H9 (cell line): ENCODE data around the gene SCN5A. TPM values are rescaled to one million over a fixed set of nuclear protein-coding genes. Genes with fewer than 3 reads are reported as not detected.

ENCODE experiments used
- DNase-seq: peaks from one replicate; pipeline ENCODE4 v3.0.0-alpha.2; 2017
- H2AFZ ChIP-seq: one replicate; pipeline ENCODE4 v1.6.1; 2013; ENCODE audit warnings: mild to moderate bottlenecking, low read length, control low read depth, moderate library complexity
- H2AK5ac ChIP-seq: 2 replicates; pipeline ENCODE4 v1.6.1; 2013; ENCODE audit warnings: low read length, control low read depth, mixed read lengths; ENCODE audit not compliant: insufficient read length
- H2BK120ac ChIP-seq: one replicate; pipeline ENCODE4 v1.6.1; 2013; ENCODE audit warnings: low read depth, mild to moderate bottlenecking, low read length, control low read depth, inconsistent platforms; ENCODE audit not compliant: poor library complexity, severe bottlenecking
- H2BK12ac ChIP-seq: 2 replicates; pipeline ENCODE4 v1.6.1; 2013; ENCODE audit warnings: low read length, control low read depth, mixed read lengths, low read depth; ENCODE audit not compliant: insufficient read length
- H2BK15ac ChIP-seq: 2 replicates; pipeline ENCODE4 v1.6.1; 2013; ENCODE audit warnings: low read depth, low read length, control low read depth
- H2BK20ac ChIP-seq: one replicate; pipeline ENCODE4 v1.6.1; 2013; ENCODE audit warnings: low read depth, mild to moderate bottlenecking, low read length, control low read depth, inconsistent platforms; ENCODE audit not compliant: poor library complexity, severe bottlenecking
- H2BK5ac ChIP-seq: 2 replicates; pipeline ENCODE4 v1.6.1; 2013; ENCODE audit warnings: low read length, control low read depth, mixed read lengths; ENCODE audit not compliant: insufficient read length
- H3K14ac ChIP-seq: 2 replicates; pipeline ENCODE4 v1.6.1; 2013; ENCODE audit warnings: low read length, control low read depth; ENCODE audit not compliant: insufficient read depth
- H3K18ac ChIP-seq: 2 replicates; pipeline ENCODE4 v1.6.1; 2013; ENCODE audit warnings: low read depth, mild to moderate bottlenecking, mixed read lengths, low read length, control low read depth; ENCODE audit not compliant: insufficient read length
- H3K23ac ChIP-seq: 2 replicates; pipeline ENCODE4 v1.6.1; 2013; ENCODE audit warnings: low read length, control low read depth, mixed read lengths, low read depth; ENCODE audit not compliant: insufficient read length
- H3K23me2 ChIP-seq: 2 replicates; pipeline ENCODE4 v1.6.1; 2013; ENCODE audit warnings: low read depth, mild to moderate bottlenecking, mixed read lengths, low read length, control low read depth; ENCODE audit not compliant: insufficient read length, poor library complexity, severe bottlenecking
- H3K27ac ChIP-seq: 2 replicates; pipeline ENCODE4 v1.5.1; 2013; ENCODE audit warnings: low read length, control low read depth, mixed read lengths, low read depth; ENCODE audit not compliant: insufficient read length
- H3K27me3 ChIP-seq: 2 replicates; pipeline ENCODE4 v1.6.1; 2013; ENCODE audit warnings: low read length, control low read depth, inconsistent platforms; ENCODE audit not compliant: insufficient read depth
- H3K4ac ChIP-seq: 2 replicates; pipeline ENCODE4 v1.6.1; 2013; ENCODE audit warnings: low read depth, mild to moderate bottlenecking, control low read depth, inconsistent platforms, low read length, moderate library complexity
- H3K4me1 ChIP-seq: 2 replicates; pipeline ENCODE4 v1.6.1; 2013; ENCODE audit warnings: low read length, control low read depth, inconsistent platforms; ENCODE audit not compliant: insufficient read depth
- H3K4me2 ChIP-seq: 2 replicates; pipeline ENCODE4 v1.6.1; 2013; ENCODE audit warnings: low read length, control low read depth, mixed read lengths; ENCODE audit not compliant: insufficient read length, insufficient read depth
- H3K56ac ChIP-seq: 2 replicates; pipeline ENCODE4 v1.6.1; 2013; ENCODE audit warnings: low read depth, mild to moderate bottlenecking, mixed read lengths, low read length, control low read depth; ENCODE audit not compliant: insufficient read length
- H3K79me1 ChIP-seq: 2 replicates; pipeline ENCODE4 v1.6.1; 2013; ENCODE audit warnings: low read depth, mild to moderate bottlenecking, moderate library complexity, low read length, control low read depth, inconsistent platforms; ENCODE audit not compliant: insufficient read depth, poor library complexity, severe bottlenecking
- H3K79me2 ChIP-seq: 2 replicates; pipeline ENCODE4 v1.6.1; 2013; ENCODE audit warnings: low read length, control low read depth, inconsistent platforms; ENCODE audit not compliant: insufficient read depth
- H3K9ac ChIP-seq: 2 replicates; pipeline ENCODE4 v1.6.1; 2013; ENCODE audit warnings: low read length, control low read depth, mixed read lengths; ENCODE audit not compliant: insufficient read length; ENCODE audit errors: extremely low read depth
- H3K9me3 ChIP-seq: one replicate; pipeline ENCODE4 v1.6.1; 2013; ENCODE audit warnings: low read depth, low read length, inconsistent platforms; ENCODE audit not compliant: control insufficient read depth
- H3T11ph ChIP-seq: one replicate; pipeline ENCODE4 v1.6.1; 2013; ENCODE audit warnings: mild to moderate bottlenecking, low read length, control low read depth, inconsistent platforms
- H4K20me1 ChIP-seq: one replicate; pipeline ENCODE4 v1.6.1; 2013; ENCODE audit not compliant: control insufficient read depth, insufficient read length, insufficient read depth
- H4K5ac ChIP-seq: 2 replicates; pipeline ENCODE4 v1.6.1; 2013; ENCODE audit warnings: low read depth, mild to moderate bottlenecking, mixed read lengths, low read length, control low read depth; ENCODE audit not compliant: insufficient read length
- H4K8ac ChIP-seq: replicated peaks from 2 replicates; pipeline ENCODE4 v1.6.1; 2013; ENCODE audit warnings: low read length, control low read depth, mixed read lengths, low read depth; ENCODE audit not compliant: insufficient read length
- H4K91ac ChIP-seq: 2 replicates; pipeline ENCODE4 v1.6.1; 2013; ENCODE audit warnings: low read depth, mild to moderate bottlenecking, moderate library complexity, mixed read lengths, low read length, control low read depth; ENCODE audit not compliant: insufficient read length
- H3K27ac Mint-ChIP-seq, 3 experiments: 2 replicates in 2 of 3; 3 replicates in 1 of 3; pipeline ENCODE4 v1.8.0; 2020 to 2021; ENCODE audit warnings: mixed read lengths in 3 of 3, mild to moderate bottlenecking in 1 of 3, moderate library complexity in 1 of 3
- H3K27me3 Mint-ChIP-seq: 2 replicates; pipeline ENCODE4 v1.8.0; 2021; ENCODE audit warnings: low read depth, mild to moderate bottlenecking, moderate library complexity, mixed read lengths
- H3K36me3 Mint-ChIP-seq, 3 experiments: 2 replicates in 2 of 3; 3 replicates in 1 of 3; pipeline ENCODE4 v1.8.0; 2020 to 2021; ENCODE audit warnings: low read depth in 3 of 3, mixed read lengths in 3 of 3; ENCODE audit not compliant: insufficient read depth in 1 of 3
- H3K4me1 Mint-ChIP-seq, 2 experiments: 2 replicates each; pipeline ENCODE4 v1.8.0; 2020; ENCODE audit warnings: mixed read lengths in 2 of 2
- H3K4me3 Mint-ChIP-seq, 2 experiments: 2 replicates in 1 of 2; 3 replicates in 1 of 2; pipeline ENCODE4 v1.8.0; 2020 to 2021; ENCODE audit warnings: mild to moderate bottlenecking in 2 of 2, mixed read lengths in 2 of 2, moderate library complexity in 1 of 2
- H3K9me3 Mint-ChIP-seq, 2 experiments: 2 replicates in 1 of 2; 3 replicates in 1 of 2; pipeline ENCODE4 v1.8.0; 2020; ENCODE audit warnings: mild to moderate bottlenecking in 2 of 2, mixed read lengths in 2 of 2, moderate library complexity in 1 of 2
- CTCF ChIP-seq: fragments of 200-600 bp; sonication (generic); conservative IDR thresholded peaks from 3 replicates; pipeline ENCODE4 v1.8.0; 2021; ENCODE audit warnings: antibody characterized with exemption, mild to moderate bottlenecking
- WGBS: extraction: QIAGEN DNeasy Blood & Tissue Kit; methylation state at CpG from one replicate; pipeline ENCODE4 v1.1.7; 2013; ENCODE audit warnings: missing lambda C conversion rate, low lambda C conversion rate, mixed read lengths; ENCODE audit not compliant: insufficient read length; ENCODE audit errors: extremely low coverage; 5-methylcytosine and 5-hydroxymethylcytosine counted together
- total RNA-seq: library from RNA; stranded (reverse); gene quantifications from 2 replicates; pipeline ENCODE4 v1.2.1, GENCODE V29; 2021

Gene SCN5A
- total RNA-seq, 1 experiment from 2014 or later = 6.5 TPM

DNA sequence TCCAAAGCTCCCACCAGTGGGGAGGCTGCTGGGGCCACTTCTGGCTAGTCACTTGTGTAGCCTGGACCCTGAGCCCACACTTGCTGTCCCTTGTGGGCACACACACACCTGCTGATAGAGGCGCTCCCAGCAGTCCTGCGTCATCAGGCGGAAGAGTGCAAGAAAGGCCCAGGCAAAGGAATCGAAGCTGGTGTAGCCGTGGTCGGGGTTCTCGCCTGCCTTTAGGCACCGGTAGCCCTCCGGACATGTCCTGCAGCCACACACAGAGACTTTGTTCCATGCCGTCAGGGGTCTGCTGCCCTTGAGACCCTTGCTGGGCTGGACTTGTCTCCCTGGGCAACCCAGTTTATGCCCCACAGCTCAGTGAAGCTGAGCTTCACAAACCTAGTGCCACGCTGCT, 42.9 kb downstream of the SCN5A start:
- Histone ChIP-seq H4K91ac (no peak overlapping the region), H3K18ac (no peak overlapping the region), H3K9ac (no peak overlapping the region), H3K9me3 (no peaks in the 10 kb centered on the region), H3T11ph (no peak overlapping the region), H3K79me1 (no peaks in the 10 kb centered on the region), H4K5ac (no peak overlapping the region), H3K23ac (no peak overlapping the region), H2BK20ac (no peak overlapping the region), H2BK12ac (no peak overlapping the region), H4K20me1 (no peaks in the 10 kb centered on the region), H3K4ac (no peak overlapping the region), H3K4me2 (no peak overlapping the region), H3K27me3 (no peaks in the 10 kb centered on the region), H3K79me2 (no peaks in the 10 kb centered on the region), H3K56ac (no peak overlapping the region), H2BK15ac (no peak overlapping the region), H2BK120ac (no peak overlapping the region), H4K8ac (no peak overlapping the region), H2AK5ac (no peak overlapping the region), H3K14ac (no peak overlapping the region), H2AFZ (no peak overlapping the region), H3K4me1 (no peaks in the 10 kb centered on the region), H2BK5ac (no peak overlapping the region), H3K23me2 (no peaks in the 10 kb centered on the region), H3K27ac (no peak overlapping the region)
- H3K4me3 Mint-ChIP-seq = no peak overlapping the region
- H3K27ac Mint-ChIP-seq = no peak overlapping the region; a peak in 1 of 7 replicates
- no peaks in the 10 kb centered on the region; the same call in none of the 2 replicates for H3K27me3 Mint-ChIP-seq
- H3K9me3 Mint-ChIP-seq = no peaks in the 10 kb centered on the region
- H3K36me3 Mint-ChIP-seq = peaks cover 0 to 6% (median 4%) of the 10 kb centered on the region in 3 experiments; a peak in 4 of 7 replicates
- peaks cover 6 to 15% of the 10 kb centered on the region in 2 experiments for H3K4me1 Mint-ChIP-seq
- no peak for TF ChIP-seq CTCF
- WGBS = no CpG with 5 or more reads among the region's 11 CpGs
- no peak for DNase-seq
